HG03097 (cell line): ENCODE results near the gene GDPD4.
"Not testable (repeated sequence)": the region's sequence is repeated elsewhere in the genome, so short reads cannot be mapped to it uniquely, and the experiment has no call there.

Source experiments
- ATAC-seq: cut with Tn5 transposase; IDR thresholded peaks from one replicate; pipeline ENCODE4 v1.9.1; 2021; ENCODE audit not compliant: unreplicated experiment, low FRiP score

GDPD4 gene

GRCh38 chr11:77300028-77300427, 1.5 kb downstream of the GDPD4 start:
- not testable (repeated sequence) for ATAC-seq

- ATAC-seq, result no peak
These were observed 1.9 kb downstream of the GDPD4 start for GRCh38 chr11:77299528-77299993.

DNA sequence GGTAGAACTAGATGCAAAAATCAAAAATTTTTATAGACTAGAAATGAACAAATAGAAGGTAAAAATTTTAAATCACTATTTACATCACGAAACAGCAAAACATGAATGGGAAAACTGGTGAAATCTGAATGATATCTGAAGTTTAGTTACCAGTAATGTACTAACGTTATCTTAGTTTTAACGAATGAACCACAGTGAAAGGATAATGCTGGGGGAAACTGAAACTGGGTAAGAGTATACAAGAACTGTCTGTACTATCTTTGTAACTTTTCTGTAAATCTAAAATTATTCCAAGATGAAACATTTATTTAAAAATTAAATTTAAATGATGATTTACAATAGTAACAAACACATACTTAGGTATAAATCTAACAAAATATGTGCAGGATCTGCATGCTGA, 7.4 kb downstream of the GDPD4 start:
- no peak for ATAC-seq

- ATAC-seq, result no peak
These were observed 11.7 kb downstream of the GDPD4 start for GRCh38 chr11:77289737-77290136.

- ATAC-seq, result no peak
These were observed 13.7 kb downstream of the GDPD4 start for GRCh38 chr11:77287615-77288273.

GRCh38 chr11:77287136-77287535, 14.3 kb downstream of the GDPD4 start:
- ATAC-seq, result no peak

DNA sequence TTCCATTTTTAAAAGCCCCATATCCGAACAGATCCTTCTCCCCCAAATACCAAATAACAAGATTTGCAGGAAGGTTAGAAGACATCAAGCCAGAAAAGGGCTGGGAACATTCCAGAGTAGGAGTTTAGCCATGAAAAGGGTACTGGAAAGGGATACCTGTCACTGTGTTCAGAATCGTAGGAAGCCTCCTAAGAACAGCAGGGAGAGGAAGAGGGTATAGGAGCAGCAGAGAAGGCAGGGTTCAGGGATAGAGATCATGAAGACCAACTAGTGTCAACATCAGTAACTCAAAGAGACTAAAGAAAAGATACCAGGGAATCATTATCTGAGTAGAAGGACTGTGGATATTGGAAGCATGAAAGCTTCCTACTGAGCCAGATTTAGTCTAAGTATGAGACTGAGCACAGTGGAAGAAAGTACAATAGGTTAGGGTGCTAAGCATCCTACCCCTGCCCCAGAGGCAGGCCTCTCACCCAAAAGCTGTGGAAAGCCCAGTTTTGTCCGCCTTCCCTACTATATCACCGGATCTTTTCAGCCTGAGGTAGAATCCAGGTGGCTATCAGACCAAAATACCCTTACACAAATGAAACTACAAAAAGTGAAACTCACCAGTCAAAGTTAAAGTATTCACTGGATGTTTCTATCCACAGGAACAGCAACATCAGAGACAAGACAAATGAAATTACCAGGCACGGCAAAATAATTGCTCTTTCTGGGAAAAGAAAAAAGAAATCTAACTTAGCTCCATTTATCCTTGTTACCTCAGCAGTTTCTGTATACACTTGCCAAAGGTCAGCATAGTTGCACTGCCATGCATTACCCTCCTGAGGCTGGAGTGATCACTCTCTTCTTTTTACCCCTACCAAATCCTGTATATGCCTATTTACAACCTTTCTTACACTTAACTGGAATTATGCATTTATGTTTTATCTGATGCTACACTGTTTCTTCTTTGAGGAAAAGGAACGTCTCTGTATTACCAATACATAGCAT, 16.7 kb downstream of the GDPD4 start:
- no peak for ATAC-seq

- no peak for ATAC-seq
These were observed 18.4 kb downstream of the GDPD4 start for GRCh38 chr11:77283101-77283500.

DNA sequence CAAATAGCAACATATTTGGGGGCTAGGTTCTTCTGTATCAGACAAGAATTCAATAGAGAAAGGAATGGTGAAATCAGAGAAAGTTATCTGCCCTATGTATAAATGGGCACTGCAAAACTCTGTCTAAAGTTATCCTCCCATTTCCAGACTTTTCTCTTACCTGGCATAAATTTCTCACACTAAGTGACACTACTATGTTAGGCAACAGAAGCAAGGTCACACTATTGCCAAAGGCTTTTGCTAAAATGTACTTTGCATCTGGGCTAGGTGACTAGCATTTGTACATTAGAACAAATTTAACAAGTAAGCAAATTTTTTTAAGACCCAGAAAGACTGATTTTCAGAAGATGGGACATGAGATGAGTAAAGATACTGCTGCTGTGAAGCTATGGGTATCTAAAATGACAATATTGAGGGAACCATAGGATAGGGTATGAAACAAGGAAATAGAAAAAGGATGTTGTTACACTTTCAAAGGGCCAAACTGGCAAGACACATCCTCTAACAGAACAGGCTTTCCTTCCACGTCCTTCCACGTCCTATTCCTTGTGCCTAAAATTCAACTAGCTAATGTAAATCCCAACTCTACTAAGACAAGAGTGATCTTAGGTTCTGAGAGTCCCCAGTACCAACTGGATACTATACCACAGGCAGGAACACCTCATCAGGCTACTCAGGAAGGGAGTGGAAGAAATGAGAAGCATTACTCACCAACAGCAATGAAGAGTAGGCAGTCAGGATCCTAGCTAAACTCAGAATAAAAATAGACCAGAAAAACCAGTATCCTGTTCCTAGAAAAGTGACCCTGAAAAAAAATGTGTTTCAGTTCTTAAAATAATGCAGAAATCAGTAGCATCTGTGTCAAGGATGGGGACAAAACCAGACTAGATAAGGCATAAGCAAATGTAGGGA, 22.6 kb downstream of the GDPD4 start:
- no peak for ATAC-seq

DNA sequence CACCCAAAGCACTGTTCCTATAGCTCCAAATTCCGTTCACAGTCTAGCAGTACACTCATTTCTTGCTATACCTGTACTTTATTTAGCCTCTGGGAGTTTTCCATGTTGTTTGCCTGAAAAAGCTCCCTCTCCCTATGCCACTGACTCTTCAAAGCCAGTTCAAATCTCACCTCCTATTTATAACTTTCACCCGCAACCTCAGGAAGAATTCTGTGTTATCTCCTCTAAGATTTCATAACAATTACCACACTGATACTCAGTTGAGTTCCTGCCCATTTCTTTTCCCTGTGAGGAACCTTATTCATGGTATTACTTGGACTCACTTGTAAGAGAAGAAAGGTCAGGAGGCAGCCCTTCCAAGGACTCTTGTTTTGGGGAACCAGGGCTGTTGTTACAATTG, 25.2 kb downstream of the GDPD4 start:
- no peak for ATAC-seq

DNA sequence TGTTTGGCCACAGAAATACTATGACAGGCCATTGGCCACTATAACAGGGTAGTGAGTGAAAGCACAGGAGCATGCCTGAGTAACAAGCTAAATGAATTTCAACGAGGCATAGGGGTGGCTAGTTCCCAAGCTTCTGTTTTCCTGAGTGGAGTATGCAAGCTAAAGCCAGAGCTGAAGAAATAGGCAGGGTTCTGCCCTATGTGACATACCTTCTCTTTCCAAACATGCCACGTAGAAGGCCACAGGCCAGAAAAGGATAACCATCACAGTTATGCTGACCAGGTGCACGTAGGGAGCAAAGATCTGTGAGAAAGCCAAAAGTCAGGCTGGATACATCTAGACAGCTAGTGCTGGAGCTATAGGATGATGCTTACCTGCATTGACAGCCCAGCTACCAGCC, 30.6 kb downstream of the GDPD4 start:
- no peak for ATAC-seq

DNA sequence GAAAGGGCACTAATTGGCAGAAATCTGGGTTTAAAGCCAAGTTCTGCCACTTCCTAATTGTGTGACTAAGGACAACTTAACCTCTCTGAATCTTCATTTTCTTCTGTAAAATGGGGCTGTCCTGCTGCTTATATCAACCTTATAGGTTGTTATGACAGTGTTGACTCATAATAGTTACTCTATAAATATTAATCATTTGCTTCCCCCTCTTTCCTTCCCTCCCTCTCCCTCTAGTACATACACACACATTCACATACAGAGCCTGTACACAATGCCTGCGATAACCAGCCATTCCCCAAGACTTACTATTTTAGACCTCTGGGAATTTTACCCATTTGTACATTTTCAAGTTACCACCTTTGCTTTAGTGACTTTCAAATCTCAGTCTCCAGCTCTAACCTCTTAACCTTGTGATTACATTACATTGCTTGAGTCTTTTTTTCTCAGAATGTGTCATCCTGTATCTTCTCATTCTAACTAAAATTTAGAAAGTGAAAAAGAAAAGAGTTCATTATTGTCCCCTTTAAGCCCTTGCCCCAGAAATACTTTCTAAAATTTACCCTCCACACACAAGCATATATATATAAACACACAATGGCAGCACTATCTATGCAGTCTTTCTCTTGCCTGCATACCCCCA, 31.9 kb downstream of the GDPD4 start:
- no peak for ATAC-seq

- ATAC-seq, result no peak
These were observed 33.5 kb downstream of the GDPD4 start for GRCh38 chr11:77267962-77268361.

DNA sequence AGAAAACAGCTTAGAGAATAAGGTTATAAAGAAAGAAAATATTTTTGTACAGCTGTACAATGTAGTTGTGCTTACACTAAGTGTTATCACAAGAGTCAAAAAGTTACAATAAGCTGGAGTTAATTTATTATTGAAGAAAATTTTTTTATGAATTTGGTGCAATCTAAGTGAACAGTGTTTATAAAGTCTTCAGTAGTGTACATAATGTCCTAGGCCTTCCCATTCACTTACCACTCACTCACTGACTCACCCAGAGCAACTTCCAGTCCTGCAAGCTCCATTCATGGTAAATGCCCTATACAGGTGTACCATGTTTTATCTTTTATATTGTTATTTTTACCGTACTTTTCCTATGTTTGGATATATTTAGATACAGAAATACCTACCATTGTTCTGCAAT, 34.7 kb downstream of the GDPD4 start:
- ATAC-seq, result no peak

GRCh38 chr11:77262803-77263202, 38.7 kb downstream of the GDPD4 start:
- ATAC-seq, result no peak

DNA sequence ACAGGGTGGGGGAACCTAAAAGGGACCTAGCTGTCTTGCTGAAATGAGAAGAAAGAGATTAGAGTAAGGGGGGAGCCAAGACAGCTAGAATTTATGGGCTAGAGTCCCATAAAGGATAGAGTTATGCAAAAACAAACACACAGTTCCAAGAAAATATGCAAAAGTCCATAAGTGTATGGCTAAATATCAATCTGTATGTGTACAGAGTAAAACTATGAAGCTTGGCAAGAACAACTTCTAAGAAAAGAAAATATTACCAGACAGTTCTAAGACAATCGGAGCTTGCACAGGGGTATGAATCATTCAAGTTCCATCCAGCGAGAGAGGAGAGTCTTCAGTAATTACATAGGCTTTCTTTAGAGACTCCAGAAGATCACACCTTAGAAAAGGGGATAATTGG, 41.8 kb downstream of the GDPD4 start:
- ATAC-seq, result no peak

- ATAC-seq, result no peak
These were observed 47.8 kb downstream of the GDPD4 start for GRCh38 chr11:77253690-77254089.

DNA sequence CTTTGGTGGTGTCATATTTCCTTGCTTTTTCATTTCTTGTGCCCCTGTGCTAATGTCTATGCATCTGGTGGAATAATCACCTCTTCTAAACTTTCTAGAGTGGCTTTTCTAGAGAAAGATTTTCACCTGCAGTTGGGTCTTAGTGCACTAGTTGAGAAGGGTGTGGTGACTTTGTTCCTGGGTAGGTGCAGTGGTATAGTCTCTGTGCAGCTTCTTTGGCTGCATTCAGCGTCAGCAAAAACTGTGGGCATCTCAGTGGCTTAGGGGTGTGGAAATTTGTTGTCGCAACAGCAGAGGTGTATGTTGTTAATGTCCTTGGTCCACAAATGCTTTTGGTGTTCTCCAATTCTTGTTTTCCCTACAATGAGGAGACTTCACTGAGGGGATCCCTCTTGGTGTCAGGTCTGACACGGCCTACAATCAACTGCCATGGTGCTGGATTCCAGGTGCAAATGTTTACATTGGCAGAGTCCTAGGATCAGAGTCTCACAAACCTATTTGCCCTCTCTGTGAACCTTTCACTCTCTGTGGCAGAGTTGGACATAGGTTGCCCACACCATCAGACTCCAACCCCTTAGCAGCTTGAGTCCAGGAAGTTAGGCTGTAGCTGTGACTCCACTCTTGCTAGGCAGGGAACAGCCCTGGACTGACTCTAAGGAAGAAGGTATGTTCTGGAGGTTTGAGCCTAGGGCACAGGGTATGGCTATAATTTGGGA, 48.8 kb downstream of the GDPD4 start:
- ATAC-seq, result no peak

GRCh38 chr11:77250881-77251640, 50.4 kb downstream of the GDPD4 start:
- ATAC-seq, result no peak
